A549 (cell line): Measurements from ENCODE around the gene THAP3. TPM values are rescaled to one million over a fixed set of nuclear protein-coding genes. Genes with fewer than 3 reads are reported as not detected.

Source experiments
- ATAC-seq, 2 experiments: fragments of 200-7000 bp in 1 of 2; fragments of >200 bp in 1 of 2; cut with Nextera tagmentation in 1 of 2; cut with Tn5 transposase in 1 of 2; 3 replicates each; pipeline versions ENCODE4 v1.8.0 to v1.9.1; 2018 to 2020; ENCODE audit warnings: mild to moderate bottlenecking in 1 of 2, moderate library complexity in 1 of 2
- CTCF ChIA-PET: fragments of 300-600 bp; sonication (Branson Sonifier 250); formaldehyde crosslinking; extraction: SDS; loops from one replicate; lab custom pipeline; 2021; ENCODE audit warnings: antibody characterized with exemption, inconsistent platforms; lab: Yijun Ruan, JAX
- POLR2A ChIA-PET: fragments of 350-600 bp; formaldehyde crosslinking; extraction: SDS; loops from one replicate; lab custom pipeline; 2021; ENCODE audit warnings: antibody characterized with exemption, inconsistent platforms; lab: Yijun Ruan, JAX
- DNase-seq, 2 experiments: peaks; one replicate each; pipeline versions ENCODE4 v3.0.0 to v3.0.0-alpha.2; 2011 to 2016; ENCODE audit warnings: low read depth in 1 of 2, low spot score in 1 of 2
- FAIRE-seq: peaks from 2 replicates; lab custom pipeline; 2011; peaks lifted over from hg19 to GRCh38; lab: Jason Lieb, UNC
- H3K27ac ChIP-seq, 2 experiments: fragments of >200 bp; sonication (Bioruptor Twin); formaldehyde crosslinking; 3 replicates each; pipeline ENCODE4 v1.5.1; 2016 to 2017
- H3K4me1 ChIP-seq: fragments of >200 bp; sonication (Bioruptor Twin); formaldehyde crosslinking; 3 replicates; pipeline ENCODE4 v1.6.1; 2016
- H3K4me2 ChIP-seq: fragments of >200 bp; sonication (Bioruptor Twin); formaldehyde crosslinking; 3 replicates; pipeline ENCODE4 v1.6.1; 2016
- H3K4me3 ChIP-seq: fragments of >200 bp; sonication (Bioruptor Twin); formaldehyde crosslinking; 3 replicates; pipeline ENCODE4 v1.5.1; 2016
- H3K9me3 ChIP-seq: fragments of >200 bp; sonication (Bioruptor Twin); formaldehyde crosslinking; 3 replicates; pipeline ENCODE4 v1.6.1; 2016
- BHLHE40 ChIP-seq: IDR thresholded peaks from 2 replicates; pipeline ENCODE4 v1.6.1; 2012; ENCODE audit warnings: low read depth, low read length, inconsistent platforms
- CEBPB ChIP-seq, 2 experiments: fragments of >200 bp in 1 of 2; sonication (Bioruptor Twin) in 1 of 2; formaldehyde crosslinking in 1 of 2; IDR thresholded peaks; 2 replicates each; pipeline ENCODE4 v1.6.1; 2012 to 2016
- CTCF ChIP-seq: fragments of >200 bp; sonication (Bioruptor Twin); formaldehyde crosslinking; IDR thresholded peaks from 3 replicates; pipeline ENCODE4 v1.5.1; 2016
- EHF ChIP-seq: fragments of 250-450 bp; sonication (Bioruptor Pico); IDR thresholded peaks from 2 replicates; pipeline ENCODE4 v1.5.0; 2020; ENCODE audit warnings: mild to moderate bottlenecking
- ELK1 ChIP-seq: fragments of 150-350 bp; IDR thresholded peaks from 2 replicates; pipeline ENCODE4 v1.6.1; 2014; ENCODE audit warnings: low read depth, mild to moderate bottlenecking, low read length
- EP300 ChIP-seq, 2 experiments: fragments of >200 bp; sonication (Bioruptor Twin); formaldehyde crosslinking; IDR thresholded peaks; 2 replicates in 1 of 2; 3 replicates in 1 of 2; pipeline ENCODE4 v1.6.1; 2016 to 2017
- GATA3 ChIP-seq: IDR thresholded peaks from 2 replicates; pipeline ENCODE4 v1.6.1; 2012; ENCODE audit warnings: borderline replicate concordance
- HES2 ChIP-seq: fragments of >200 bp; sonication (Bioruptor Twin); formaldehyde crosslinking; IDR thresholded peaks from 2 replicates; pipeline ENCODE4 v1.6.1; 2016
- HEYL ChIP-seq: fragments of 250-450 bp; sonication (Bioruptor Pico); IDR thresholded peaks from 2 replicates; pipeline ENCODE4 v1.8.0; 2021; ENCODE audit warnings: mild to moderate bottlenecking, moderate library complexity
- HOXA7 ChIP-seq: fragments of 250-450 bp; sonication (Bioruptor Pico); IDR thresholded peaks from 2 replicates; pipeline ENCODE4 v1.5.0; 2020; ENCODE audit warnings: mild to moderate bottlenecking, moderate library complexity
- KDM5A ChIP-seq: fragments of 200-600 bp; sonication (generic); IDR thresholded peaks from 2 replicates; pipeline ENCODE4 v1.6.1; 2016; ENCODE audit warnings: antibody characterized with exemption, mild to moderate bottlenecking
- MAZ ChIP-seq: fragments of 150-350 bp; IDR thresholded peaks from 2 replicates; pipeline ENCODE4 v1.6.1; 2014; ENCODE audit warnings: antibody characterized with exemption, low read depth, low read length, borderline replicate concordance
- MYC ChIP-seq: IDR thresholded peaks from 2 replicates; pipeline ENCODE4 v1.6.1; 2012; ENCODE audit warnings: mild to moderate bottlenecking, inconsistent platforms, low read length, improper control_type of control experiment, borderline replicate concordance
- NFE2L2 ChIP-seq: fragments of 150-350 bp; conservative IDR thresholded peaks from 2 replicates; pipeline ENCODE4 v1.6.1; 2014; ENCODE audit warnings: low read length
- NPAS2 ChIP-seq: fragments of 250-450 bp; sonication (Bioruptor Pico); IDR thresholded peaks from 2 replicates; pipeline ENCODE4 v1.8.0; 2022; ENCODE audit warnings: mild to moderate bottlenecking, moderate library complexity, borderline replicate concordance
- POLR2AphosphoS2 ChIP-seq: conservative IDR thresholded peaks from 2 replicates; pipeline ENCODE4 v1.6.1; 2012; ENCODE audit warnings: low read length, improper control_type of control experiment, inconsistent platforms
- RAD21 ChIP-seq, 2 experiments: fragments of >200 bp in 1 of 2; sonication (Bioruptor Twin) in 1 of 2; formaldehyde crosslinking in 1 of 2; IDR thresholded peaks in 1 of 2; conservative IDR thresholded peaks in 1 of 2; 2 replicates in 1 of 2; 3 replicates in 1 of 2; pipeline ENCODE4 v1.6.1; 2012 to 2018; ENCODE audit warnings: inconsistent platforms in 1 of 2
- RARB ChIP-seq: fragments of 250-450 bp; sonication (Bioruptor Pico); IDR thresholded peaks from 2 replicates; pipeline ENCODE4 v1.8.0; 2021; ENCODE audit warnings: mild to moderate bottlenecking, moderate library complexity
- RFX5 ChIP-seq: fragments of 450-650 bp; IDR thresholded peaks from 2 replicates; pipeline ENCODE4 v1.7.1; 2014; ENCODE audit warnings: antibody characterized with exemption, mild to moderate bottlenecking, moderate library complexity
- SMC3 ChIP-seq: fragments of >200 bp; sonication (Bioruptor Twin); formaldehyde crosslinking; IDR thresholded peaks from 3 replicates; pipeline ENCODE4 v1.6.1; 2018; ENCODE audit warnings: inconsistent platforms
- ZC3H11A ChIP-seq: fragments of 450-650 bp; IDR thresholded peaks from 2 replicates; pipeline ENCODE4 v1.6.1; 2014; ENCODE audit warnings: antibody characterized with exemption, mild to moderate bottlenecking
- ZFP36 ChIP-seq: fragments of 450-650 bp; IDR thresholded peaks from 2 replicates; pipeline ENCODE4 v1.6.1; 2014; ENCODE audit warnings: borderline replicate concordance; ENCODE audit not compliant: partially characterized antibody
- ZNF302 ChIP-seq: fragments of 250-450 bp; sonication (Bioruptor Pico); IDR thresholded peaks from 2 replicates; pipeline ENCODE4 v1.9.0; 2021; ENCODE audit warnings: inconsistent platforms, mild to moderate bottlenecking, moderate library complexity
- WGBS: methylation state at CpG from one replicate; pipeline ENCODE4 v1.1.6; 2017; ENCODE audit errors: missing lambda C conversion rate; 5-methylcytosine and 5-hydroxymethylcytosine counted together
- polyA plus RNA-seq, 4 experiments: library from polyadenylated mRNA; depleted of rRNA in 3 of 4; stranded (reverse); fragments of >200 nt; fragmentation: RNase III in 1 of 4; extraction: RNeasy Plus Mini Kit Qiagen cat#74134 plus additional on column Dnase treatment in 1 of 4; gene quantifications; 2 replicates in 3 of 4; 3 replicates in 1 of 4; pipeline ENCODE4 v1.2.3, GENCODE V29; 2011 to 2017
- TF ChIP-seq, protein P1 (sequence below): IDR thresholded peaks from 2 replicates; pipeline ENCODE4 v1.6.1; 2012

THAP3 gene
- polyA plus RNA-seq, 2 of the 4 experiments (the other 2 are of a cell fraction), result 6.5 to 12.0 TPM

GRCh38 chr1:6646499-6647148 is 22.0 kb downstream of the THAP3 start:
- Histone ChIP-seq H3K27ac (no peak overlapping the region), H3K4me3 (no peak overlapping the region), H3K4me2 (no peak overlapping the region), H3K4me1 (no peaks in the 10 kb centered on the region), H3K9me3 (no peaks in the 10 kb centered on the region)
- 63% methylated on average over 8 of the region's 10 CpGs for WGBS
- TF ChIP-seq HEYL (no peak), CTCF (peak; percentile 49), RAD21 (conservative IDR thresholded peaks at IDR 0.05 in 1 of 2, IDR thresholded peaks at IDR 0.05 in 1 of 2) (peak; percentile 41 to 60; a peak in 4 of 5 replicates)
- ATAC-seq, result peak; percentile 63 to 75; a peak in 4 of 6 replicates
- peak; percentile 28 to 31 for DNase-seq
- ChIA-PET POLR2A (no interaction called here), CTCF (interaction anchor here (0.6 to 4.3 kb wide), 13 partner anchors 9 to 237 kb away, joined by 3 to 21 read pairs (median 5); partner anchors contain the start of genes NOL9 and TAS1R1)
- FAIRE-seq, result no peak

DNA sequence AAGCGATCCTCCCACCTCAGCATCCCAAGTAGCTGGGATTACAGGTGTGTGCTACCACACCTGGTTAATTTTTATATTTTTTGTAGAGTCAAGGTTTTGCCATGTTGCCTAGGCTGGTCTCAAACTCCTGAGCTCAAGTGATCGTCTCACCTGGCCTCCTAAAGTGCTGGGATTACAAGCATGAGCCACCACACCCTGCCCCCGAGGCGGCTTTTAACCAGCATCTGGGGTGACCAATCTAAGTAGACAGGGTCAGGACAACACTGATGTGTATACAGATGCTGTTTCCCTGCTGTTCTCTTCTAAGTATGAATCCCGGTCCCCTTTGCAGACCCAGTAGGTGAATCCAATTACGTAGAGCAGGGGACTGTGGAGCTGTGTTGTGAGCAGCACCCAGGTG is 23.9 kb downstream of the THAP3 start:
- no peak overlapping the region for H3K4me2 ChIP-seq
- POLR2A ChIA-PET, result no interaction called here
- FAIRE-seq, result no peak
- no peak for ATAC-seq
- DNase-seq, result no peak
- CTCF ChIA-PET, result interaction anchor here (0.9 to 2.3 kb wide), 2 partner anchors 162 to 167 kb away, joined by 3 to 14 read pairs; no protein-coding TSS in a partner anchor
- H3K4me3 ChIP-seq, result no peak overlapping the region
- no peaks in the 10 kb centered on the region for H3K9me3 ChIP-seq
- no peaks in the 10 kb centered on the region for H3K4me1 ChIP-seq
- 93% methylated on average over 6 of the region's 6 CpGs for WGBS
- TF ChIP-seq RARB (CRISPR knock-in tag) (no peak), RFX5 (no peak), ZFP36 (no peak), NFE2L2 (no peak), RAD21 (conservative IDR thresholded peaks at IDR 0.05 in 1 of 2, IDR thresholded peaks at IDR 0.05 in 1 of 2) (no peak), ELK1 (no peak)
- TF ChIP-seq, protein P1, sequence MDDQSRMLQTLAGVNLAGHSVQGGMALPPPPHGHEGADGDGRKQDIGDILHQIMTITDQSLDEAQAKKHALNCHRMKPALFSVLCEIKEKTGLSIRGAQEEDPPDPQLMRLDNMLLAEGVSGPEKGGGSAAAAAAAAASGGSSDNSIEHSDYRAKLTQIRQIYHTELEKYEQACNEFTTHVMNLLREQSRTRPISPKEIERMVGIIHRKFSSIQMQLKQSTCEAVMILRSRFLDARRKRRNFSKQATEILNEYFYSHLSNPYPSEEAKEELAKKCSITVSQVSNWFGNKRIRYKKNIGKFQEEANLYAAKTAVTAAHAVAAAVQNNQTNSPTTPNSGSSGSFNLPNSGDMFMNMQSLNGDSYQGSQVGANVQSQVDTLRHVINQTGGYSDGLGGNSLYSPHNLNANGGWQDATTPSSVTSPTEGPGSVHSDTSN, result no peak
- no peak overlapping the region for H3K27ac ChIP-seq

- ATAC-seq (no peak), FAIRE-seq (no peak), DNase-seq (no peak)
- CTCF ChIA-PET, result interaction anchor here (1.1 kb wide), 1 partner anchor 97 kb away, joined by 4 read pairs; the partner anchor contains the start of gene TAS1R1
- H3K4me1 ChIP-seq, result no peaks in the 10 kb centered on the region
- WGBS, result 94% methylated on average over 14 of the region's 17 CpGs
- H3K27ac ChIP-seq, result no peak overlapping the region
- POLR2A ChIA-PET, result no interaction called here
- H3K9me3 ChIP-seq, result no peaks in the 10 kb centered on the region
- TF ChIP-seq EP300 (IDR thresholded peaks at IDR 0.05) (no peak), GATA3 (no peak), ZFP36 (no peak), CEBPB (IDR thresholded peaks at IDR 0.05) (no peak), SMC3 (no peak), MAZ (no peak), KDM5A (no peak), ZC3H11A (no peak), HES2 (no peak), POLR2AphosphoS2 (no peak), BHLHE40 (no peak), NPAS2 (CRISPR knock-in tag) (no peak), ZNF302 (CRISPR knock-in tag) (no peak), HOXA7 (CRISPR knock-in tag) (no peak), EHF (CRISPR knock-in tag) (no peak), MYC (no peak), RFX5 (no peak)
- TF ChIP-seq, protein P1, result no peak
- no peak overlapping the region for H3K4me2 ChIP-seq
- H3K4me3 ChIP-seq, result no peak overlapping the region
Measured at GRCh38 chr1:6651909-6652308, 27.2 kb downstream of the THAP3 start.
